Measurements from ENCODE around the gene GDF10.

Gene GDF10

DNA sequence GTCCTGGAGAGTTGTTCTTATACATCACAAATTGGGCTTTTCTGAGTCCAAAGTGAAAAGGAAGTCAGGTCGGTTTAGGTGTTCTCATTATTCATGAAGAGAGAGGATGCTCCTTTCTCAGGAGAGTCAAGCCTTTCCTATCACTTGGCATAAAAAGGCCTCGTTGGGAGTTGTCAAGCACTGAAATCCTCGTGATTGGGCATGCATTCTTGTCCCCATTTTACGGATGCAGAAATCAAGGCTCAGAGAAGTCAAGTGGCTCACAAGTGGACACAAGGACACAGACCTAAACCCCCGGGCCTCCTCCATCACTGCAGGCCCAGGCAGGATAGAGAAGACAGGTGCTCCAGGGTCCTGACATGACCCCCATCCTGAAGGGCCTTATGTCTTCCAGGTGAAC lies 56.7 kb downstream of the GDF10 start:
- DNase-seq (ENCODE audit: low read depth): no peak

DNA sequence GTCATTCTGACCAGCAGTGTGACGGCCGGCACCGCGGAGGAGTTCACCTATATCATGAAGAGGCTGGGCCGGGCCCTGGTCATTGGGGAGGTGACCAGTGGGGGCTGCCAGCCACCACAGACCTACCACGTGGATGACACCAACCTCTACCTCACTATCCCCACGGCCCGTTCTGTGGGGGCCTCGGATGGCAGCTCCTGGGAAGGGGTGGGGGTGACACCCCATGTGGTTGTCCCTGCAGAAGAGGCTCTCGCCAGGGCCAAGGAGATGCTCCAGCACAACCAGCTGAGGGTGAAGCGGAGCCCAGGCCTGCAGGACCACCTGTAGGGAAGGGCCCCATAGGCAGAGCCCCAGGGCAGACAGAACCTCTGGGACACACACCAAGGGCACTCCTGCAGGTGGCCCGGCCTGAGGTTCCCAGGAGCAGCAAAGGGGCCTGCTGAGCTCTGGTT lies 57.2 kb downstream of the GDF10 start:
- DNase-seq (ENCODE audit: low read depth): no peak

DNA sequence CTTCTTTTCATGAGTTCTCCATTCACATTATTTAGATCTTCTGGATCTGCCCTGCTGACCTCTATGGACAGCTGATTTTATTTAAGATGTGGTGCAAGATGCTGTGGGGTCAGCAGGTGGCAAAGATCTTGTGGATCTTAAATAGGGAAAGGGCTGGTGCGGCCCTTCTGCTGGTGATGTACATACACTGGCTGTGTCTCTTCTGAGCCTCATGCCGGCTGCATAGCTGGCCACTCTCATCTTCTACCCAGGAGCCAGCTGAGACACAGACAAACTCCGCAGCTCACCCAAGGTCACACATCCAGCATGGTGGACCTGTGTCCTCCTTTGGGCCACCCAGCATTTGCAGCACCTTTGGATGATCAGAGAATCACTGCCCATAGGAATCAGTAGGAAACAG lies 57.9 kb downstream of the GDF10 start:
- DNase-seq (ENCODE audit: low read depth): no peak

DNA sequence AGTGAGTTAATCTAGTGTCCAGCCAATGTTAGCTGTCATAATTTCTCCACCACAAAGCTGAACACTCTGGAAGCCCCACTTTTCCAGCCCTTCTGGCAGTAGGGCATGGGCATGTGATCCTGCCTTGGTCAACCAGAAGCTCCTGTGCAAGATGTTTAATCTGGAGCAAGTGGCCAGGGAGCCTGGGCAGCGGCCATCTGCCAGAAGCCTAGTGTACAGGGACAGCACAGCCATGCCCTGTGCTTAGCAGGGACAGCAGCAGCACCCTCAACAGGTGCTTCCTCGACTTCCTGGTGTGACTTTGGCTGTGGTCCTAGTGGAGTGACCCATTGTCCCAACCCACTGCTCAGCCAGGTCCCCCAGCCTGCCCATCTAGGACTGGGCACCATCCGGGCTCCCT lies 58.5 kb downstream of the GDF10 start:
- no peak for DNase-seq (ENCODE audit: low read depth)

- no peak for DNase-seq (ENCODE audit: low read depth)
Measured at GRCh38 chr10:47359101-47359500, 59.1 kb downstream of the GDF10 start.

DNA sequence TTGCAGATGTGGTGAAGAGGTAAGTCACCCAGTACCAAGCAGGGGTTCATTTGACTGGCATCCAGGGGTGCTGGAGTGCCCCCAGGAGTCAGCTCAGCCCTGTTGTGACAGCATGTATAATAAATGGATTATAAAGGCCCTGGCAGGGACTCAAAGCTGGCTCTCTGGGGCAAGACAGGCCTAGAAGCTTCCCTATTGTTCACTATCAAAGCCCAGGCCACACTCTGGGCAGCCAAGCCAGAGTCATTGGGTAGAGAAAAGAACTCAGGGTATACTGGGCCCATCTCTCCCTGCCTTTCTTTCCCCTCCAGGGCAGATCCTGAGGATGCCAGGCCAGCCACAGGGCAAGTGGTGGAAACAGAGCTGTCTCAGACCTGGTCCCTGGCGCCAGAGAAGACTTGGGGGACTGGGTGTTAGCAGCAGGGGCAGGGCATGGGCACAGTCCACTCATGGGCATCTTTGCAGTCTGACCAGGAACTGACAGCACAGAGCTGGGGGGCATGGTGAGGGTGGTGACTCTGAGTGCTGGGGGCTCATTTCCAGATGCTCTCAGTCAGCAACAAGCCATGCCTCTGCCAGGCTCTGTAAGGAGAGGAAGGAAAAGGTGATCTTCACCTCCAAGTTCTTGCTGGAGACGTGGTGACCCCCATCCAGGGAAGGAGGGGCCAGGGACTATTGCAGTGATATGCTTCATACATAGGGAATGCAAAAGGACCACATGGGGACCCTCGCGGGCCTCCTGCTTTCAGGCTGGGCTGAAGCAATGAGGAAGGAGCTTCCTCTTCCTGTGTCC lies 59.8 kb downstream of the GDF10 start:
- DNase-seq (ENCODE audit: low read depth): no peak

- DNase-seq (ENCODE audit: low read depth): no peak
Measured at GRCh38 chr10:47360419-47361040, 60.5 kb downstream of the GDF10 start.

- no peak for DNase-seq (ENCODE audit: low read depth)
Measured at GRCh38 chr10:47361293-47361692, 61.3 kb downstream of the GDF10 start.

DNA sequence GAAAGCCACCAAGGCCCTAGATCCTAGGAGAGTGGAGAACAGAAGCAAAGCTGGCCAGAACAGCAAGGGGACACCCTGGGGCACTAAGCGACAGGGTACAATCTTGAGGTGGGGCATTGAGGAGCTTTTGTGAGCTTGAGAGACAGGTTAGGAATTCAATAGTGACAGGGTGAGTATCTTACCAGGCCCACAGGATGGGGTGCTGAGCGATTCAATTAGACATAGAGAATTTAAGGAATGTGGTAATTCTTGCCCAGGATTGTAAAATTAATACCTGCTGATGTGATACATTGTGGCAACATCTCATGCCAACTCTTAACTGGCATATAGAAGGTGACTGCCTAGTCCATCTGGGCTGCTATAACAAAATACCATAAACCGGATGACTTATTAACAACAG lies 62.2 kb downstream of the GDF10 start:
- no peak for DNase-seq (ENCODE audit: low read depth)

All from fibroblast of the conjunctiva (primary cell).